Measurements from ENCODE around the gene IQUB. TPM values are rescaled to one million over a fixed set of nuclear protein-coding genes. Genes with fewer than 3 reads are reported as not detected.
"Not testable (repeated sequence)": the region's sequence is repeated elsewhere in the genome, so short reads cannot be mapped to it uniquely, and the experiment has no call there.

The IQUB gene
- total and polyA plus RNA-seq, 2 donors, result 0.22 to 1.5 TPM

GRCh38 chr7:123557398-123558288 is 23.2 kb upstream of the IQUB start, which contains the start of gene NDUFA5:
TSS of gene NDUFA5 (minus strand) at chr7:123557818. CDS start at chr7:123557795, 23 bp downstream.
- Histone ChIP-seq H3K36me3 (ENCODE audit: insufficient read depth) (no peaks in the 10 kb centered on the region), H3K4me3 (ENCODE audit: low read depth, low read length) (peak within 1 kb of the TSS; percentile 82), H3K27ac (ENCODE audit: low read depth) (peak within 1 kb of the TSS; percentile 78), H3K4me1 (ENCODE audit: insufficient read depth) (peaks cover 2% of the 10 kb centered on the region)
- peak; percentile 98 for DNase-seq (ENCODE audit: extremely low spot score)
- under 1% methylated on average over 40 of the region's 40 CpGs for WGBS

- Histone ChIP-seq H3K27ac (ENCODE audit: low read depth) (peak overlapping the region; percentile 78), H3K4me1 (ENCODE audit: insufficient read depth) (peaks cover 2% of the 10 kb centered on the region), H3K36me3 (ENCODE audit: insufficient read depth) (no peaks in the 10 kb centered on the region), H3K4me3 (ENCODE audit: low read depth, low read length) (peak overlapping the region; percentile 82)
- no peak for DNase-seq (ENCODE audit: extremely low spot score)
- 3% methylated on average over 12 of the region's 12 CpGs for WGBS
Measured at GRCh38 chr7:123557016-123557397, 22.6 kb upstream of the IQUB start.

- Histone ChIP-seq H3K4me3 (ENCODE audit: low read depth, low read length) (no peak overlapping the region), H3K36me3 (ENCODE audit: insufficient read depth) (no peaks in the 10 kb centered on the region), H3K27ac (ENCODE audit: low read depth) (no peak overlapping the region), H3K4me1 (ENCODE audit: insufficient read depth) (peaks cover 2% of the 10 kb centered on the region)
- no peak for DNase-seq (ENCODE audit: extremely low spot score)
Measured at GRCh38 chr7:123555484-123555883, 21.1 kb upstream of the IQUB start.

- no peak for DNase-seq (ENCODE audit: extremely low spot score)
- peaks cover 2% of the 10 kb centered on the region for H3K4me1 ChIP-seq (ENCODE audit: insufficient read depth)
- 86% methylated on average over 3 of the region's 3 CpGs for WGBS
Measured at GRCh38 chr7:123553159-123553558, 18.8 kb upstream of the IQUB start.

GRCh38 chr7:123552641-123553040 is 18.2 kb upstream of the IQUB start:
- Histone ChIP-seq H3K36me3 (ENCODE audit: insufficient read depth) (peaks cover 3% of the 10 kb centered on the region), H3K4me1 (ENCODE audit: insufficient read depth) (peaks cover 2% of the 10 kb centered on the region), H3K27ac (ENCODE audit: low read depth) (no peak overlapping the region), H3K4me3 (ENCODE audit: low read depth, low read length) (no peak overlapping the region)
- WGBS, result 97% methylated on average over 2 of the region's 2 CpGs
- no peak for DNase-seq (ENCODE audit: extremely low spot score)

More at GRCh38 chr7:123553159-123553558, 18.8 kb upstream of the IQUB start:
- no peak overlapping the region for H3K27ac ChIP-seq (ENCODE audit: low read depth)
- H3K4me3 ChIP-seq (ENCODE audit: low read depth, low read length), result no peak overlapping the region
- H3K36me3 ChIP-seq (ENCODE audit: insufficient read depth), result peaks cover 3% of the 10 kb centered on the region

GRCh38 chr7:123552134-123552533 is 17.7 kb upstream of the IQUB start:
- H3K4me1 ChIP-seq (ENCODE audit: insufficient read depth); DNase-seq (ENCODE audit: extremely low spot score): not testable (repeated sequence)

GRCh38 chr7:123548406-123548805 is 14.0 kb upstream of the IQUB start:
- no peak for DNase-seq (ENCODE audit: extremely low spot score)
- Histone ChIP-seq H3K4me3 (ENCODE audit: low read depth, low read length) (no peak overlapping the region), H3K4me1 (ENCODE audit: insufficient read depth) (no peaks in the 10 kb centered on the region), H3K27ac (ENCODE audit: low read depth) (no peak overlapping the region), H3K36me3 (ENCODE audit: insufficient read depth) (peaks cover 3% of the 10 kb centered on the region)
- 75% methylated on average over 1 of the region's 1 CpG for WGBS

More at GRCh38 chr7:123552134-123552533, 17.7 kb upstream of the IQUB start:
- not testable (repeated sequence) for H3K36me3 ChIP-seq (ENCODE audit: insufficient read depth); H3K4me3 ChIP-seq (ENCODE audit: low read depth, low read length); H3K27ac ChIP-seq (ENCODE audit: low read depth)

- Histone ChIP-seq H3K4me3 (ENCODE audit: low read depth, low read length) (no peak overlapping the region), H3K36me3 (ENCODE audit: insufficient read depth) (no peaks in the 10 kb centered on the region), H3K27ac (ENCODE audit: low read depth) (no peak overlapping the region), H3K4me1 (ENCODE audit: insufficient read depth) (no peaks in the 10 kb centered on the region)
- no peak for DNase-seq (ENCODE audit: extremely low spot score)
- 70% methylated on average over 1 of the region's 1 CpG for WGBS
Measured at GRCh38 chr7:123539871-123540270, 5.5 kb upstream of the IQUB start.

- H3K4me1 ChIP-seq (ENCODE audit: insufficient read depth), result no peaks in the 10 kb centered on the region
- H3K4me3 ChIP-seq (ENCODE audit: low read depth, low read length), result no peak overlapping the region
- no peaks in the 10 kb centered on the region for H3K36me3 ChIP-seq (ENCODE audit: insufficient read depth)
- no peak for DNase-seq (ENCODE audit: extremely low spot score)
- WGBS, result 98% methylated on average over 1 of the region's 1 CpG
- no peak overlapping the region for H3K27ac ChIP-seq (ENCODE audit: low read depth)
Measured at GRCh38 chr7:123538897-123539296, 4.5 kb upstream of the IQUB start.

- Histone ChIP-seq H3K4me1 (ENCODE audit: insufficient read depth) (no peaks in the 10 kb centered on the region), H3K27ac (ENCODE audit: low read depth) (no peak overlapping the region), H3K36me3 (ENCODE audit: insufficient read depth) (no peaks in the 10 kb centered on the region), H3K4me3 (ENCODE audit: low read depth, low read length) (no peak overlapping the region)
- no peak for DNase-seq (ENCODE audit: extremely low spot score)
- WGBS, result 68% methylated on average over 7 of the region's 7 CpGs
Measured at GRCh38 chr7:123538189-123538714, 3.9 kb upstream of the IQUB start.

- Histone ChIP-seq H3K4me1 (ENCODE audit: insufficient read depth) (no peaks in the 10 kb centered on the region), H3K27ac (ENCODE audit: low read depth) (no peak overlapping the region), H3K4me3 (ENCODE audit: low read depth, low read length) (no peak overlapping the region), H3K36me3 (ENCODE audit: insufficient read depth) (no peaks in the 10 kb centered on the region)
- WGBS, result 48% methylated on average over 3 of the region's 3 CpGs
- no peak for DNase-seq (ENCODE audit: extremely low spot score)
Measured at GRCh38 chr7:123537026-123537642, 2.7 kb upstream of the IQUB start.

GRCh38 chr7:123535517-123535916 is 1.1 kb upstream of the IQUB start:
- H3K4me3 ChIP-seq (ENCODE audit: low read depth, low read length), result peak overlapping the region; percentile 25
- H3K27ac ChIP-seq (ENCODE audit: low read depth), result no peak overlapping the region
- H3K4me1 ChIP-seq (ENCODE audit: insufficient read depth), result no peaks in the 10 kb centered on the region
- no peaks in the 10 kb centered on the region for H3K36me3 ChIP-seq (ENCODE audit: insufficient read depth)
- WGBS, result 91% methylated on average over 12 of the region's 12 CpGs
- no peak for DNase-seq (ENCODE audit: extremely low spot score)

GRCh38 chr7:123533929-123534382 is 439 bp downstream of the IQUB start:
- Histone ChIP-seq H3K36me3 (ENCODE audit: insufficient read depth) (no peaks in the 10 kb centered on the region), H3K4me3 (ENCODE audit: low read depth, low read length) (peak overlapping the region; percentile 50), H3K27ac (ENCODE audit: low read depth) (peak overlapping the region; percentile 3), H3K4me1 (ENCODE audit: insufficient read depth) (no peaks in the 10 kb centered on the region)
- 4% methylated on average over 9 of the region's 9 CpGs for WGBS
- DNase-seq (ENCODE audit: extremely low spot score), result no peak

GRCh38 chr7:123533553-123533917 is 860 bp downstream of the IQUB start:
- Histone ChIP-seq H3K4me1 (ENCODE audit: insufficient read depth) (no peaks in the 10 kb centered on the region), H3K27ac (ENCODE audit: low read depth) (no peak overlapping the region), H3K36me3 (ENCODE audit: insufficient read depth) (no peaks in the 10 kb centered on the region), H3K4me3 (ENCODE audit: low read depth, low read length) (no peak overlapping the region)
- 84% methylated on average over 3 of the region's 3 CpGs for WGBS
- no peak for DNase-seq (ENCODE audit: extremely low spot score)

All from urinary bladder (tissue), 4 donors.